ENCODE data around the gene MYOG.

- TF ChIP-seq, protein P1, sequence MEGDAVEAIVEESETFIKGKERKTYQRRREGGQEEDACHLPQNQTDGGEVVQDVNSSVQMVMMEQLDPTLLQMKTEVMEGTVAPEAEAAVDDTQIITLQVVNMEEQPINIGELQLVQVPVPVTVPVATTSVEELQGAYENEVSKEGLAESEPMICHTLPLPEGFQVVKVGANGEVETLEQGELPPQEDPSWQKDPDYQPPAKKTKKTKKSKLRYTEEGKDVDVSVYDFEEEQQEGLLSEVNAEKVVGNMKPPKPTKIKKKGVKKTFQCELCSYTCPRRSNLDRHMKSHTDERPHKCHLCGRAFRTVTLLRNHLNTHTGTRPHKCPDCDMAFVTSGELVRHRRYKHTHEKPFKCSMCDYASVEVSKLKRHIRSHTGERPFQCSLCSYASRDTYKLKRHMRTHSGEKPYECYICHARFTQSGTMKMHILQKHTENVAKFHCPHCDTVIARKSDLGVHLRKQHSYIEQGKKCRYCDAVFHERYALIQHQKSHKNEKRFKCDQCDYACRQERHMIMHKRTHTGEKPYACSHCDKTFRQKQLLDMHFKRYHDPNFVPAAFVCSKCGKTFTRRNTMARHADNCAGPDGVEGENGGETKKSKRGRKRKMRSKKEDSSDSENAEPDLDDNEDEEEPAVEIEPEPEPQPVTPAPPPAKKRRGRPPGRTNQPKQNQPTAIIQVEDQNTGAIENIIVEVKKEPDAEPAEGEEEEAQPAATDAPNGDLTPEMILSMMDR (IDR thresholded peaks at IDR 0.05) = no peak
- TF ChIP-seq POLR2A (IDR thresholded peaks at IDR 0.05) = no peak
Observed at GRCh38 chr1:203034422-203035110, 51.2 kb downstream of the MYOG start.

Measured in heart left ventricle (tissue), 13 donors.